Measurements from ENCODE around the gene TMEM245.

Gene TMEM245

DNA sequence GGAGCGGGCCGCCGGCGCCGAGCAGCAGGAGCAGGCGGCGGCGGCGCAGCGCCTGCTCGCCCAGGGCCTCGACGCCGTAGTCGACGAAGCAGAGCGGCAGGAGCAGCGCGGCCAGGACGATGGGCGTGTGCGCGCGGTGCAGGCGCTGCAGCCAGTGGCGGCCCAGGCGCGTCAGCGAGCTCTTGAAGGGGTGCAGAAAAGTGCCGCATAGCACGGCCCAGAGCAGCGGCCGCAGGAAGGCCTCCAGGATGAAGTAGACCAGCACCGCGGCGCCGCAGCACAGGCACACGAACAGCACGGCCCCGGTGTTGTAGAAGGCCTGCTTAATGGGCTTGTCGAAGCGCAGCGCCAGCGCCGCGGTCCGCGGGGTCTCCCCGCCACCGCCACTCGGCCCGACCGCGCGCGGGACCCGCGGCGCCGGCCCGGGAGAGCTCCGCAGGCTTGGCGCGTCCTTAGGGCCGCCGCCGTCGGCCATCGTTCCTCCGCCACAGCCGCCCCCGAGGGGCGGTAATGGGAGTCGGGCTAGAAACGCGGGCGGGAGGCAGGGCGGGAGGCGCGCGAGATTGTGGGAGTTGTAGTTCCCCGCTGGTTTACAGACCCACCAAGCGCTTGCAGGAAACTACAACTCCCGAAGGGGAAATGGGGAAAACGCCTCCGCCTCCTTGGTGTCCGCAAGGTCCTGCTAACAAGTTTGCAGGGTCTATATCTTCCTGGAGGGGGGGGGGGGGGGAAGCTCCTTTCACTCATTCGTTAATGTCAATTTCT, at the start of gene TMEM245:
TMEM245 (minus strand) TSS at position 509 of the 765 bp plus-strand sequence; CDS start at position 475, 34 bp downstream.
- DNase-seq (ENCODE audit: low read depth in 2 of 2), result peak; percentile 85 to 86

DNA sequence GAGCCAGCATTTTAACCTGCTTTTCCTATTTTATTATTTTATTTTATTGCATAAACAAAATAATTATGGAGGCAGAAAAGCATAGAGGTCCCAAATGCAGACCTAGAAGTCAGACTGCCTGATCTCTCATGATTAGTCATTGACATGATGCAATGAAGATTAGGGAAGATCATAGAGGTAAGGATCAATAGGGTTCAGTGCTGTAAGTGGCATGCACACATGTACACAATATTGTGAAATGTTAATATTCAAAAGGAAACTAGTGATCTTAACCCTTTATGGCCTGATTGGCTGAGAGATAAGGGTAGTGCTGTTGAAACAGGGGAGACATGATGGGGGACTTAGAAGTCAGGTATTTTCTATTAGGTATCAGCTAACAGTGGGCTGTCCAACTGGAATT, 48.4 kb upstream of the TMEM245 start:
- no peak for DNase-seq (ENCODE audit: low read depth in 2 of 2)

DNA sequence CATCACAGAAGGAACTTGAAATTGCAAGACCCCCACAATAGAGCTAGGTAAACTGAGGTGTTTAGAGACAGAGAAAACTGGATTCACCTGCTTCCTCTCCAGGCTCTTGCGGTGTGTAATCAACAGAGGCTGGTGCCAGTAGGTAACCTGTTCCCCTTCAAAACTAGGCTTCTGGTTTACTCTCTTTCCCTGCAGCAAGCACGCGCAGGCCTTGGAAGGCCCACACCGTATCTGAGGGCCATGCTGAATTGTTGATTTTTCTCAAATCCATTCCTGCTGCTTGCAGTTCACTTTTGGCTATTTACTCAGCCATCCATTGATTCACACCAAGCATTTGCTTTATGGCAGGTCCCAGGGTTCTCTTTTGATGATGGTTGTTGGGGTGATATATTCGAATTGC, 48.0 kb upstream of the TMEM245 start:
- DNase-seq (ENCODE audit: low read depth in 2 of 2), result no peak

DNA sequence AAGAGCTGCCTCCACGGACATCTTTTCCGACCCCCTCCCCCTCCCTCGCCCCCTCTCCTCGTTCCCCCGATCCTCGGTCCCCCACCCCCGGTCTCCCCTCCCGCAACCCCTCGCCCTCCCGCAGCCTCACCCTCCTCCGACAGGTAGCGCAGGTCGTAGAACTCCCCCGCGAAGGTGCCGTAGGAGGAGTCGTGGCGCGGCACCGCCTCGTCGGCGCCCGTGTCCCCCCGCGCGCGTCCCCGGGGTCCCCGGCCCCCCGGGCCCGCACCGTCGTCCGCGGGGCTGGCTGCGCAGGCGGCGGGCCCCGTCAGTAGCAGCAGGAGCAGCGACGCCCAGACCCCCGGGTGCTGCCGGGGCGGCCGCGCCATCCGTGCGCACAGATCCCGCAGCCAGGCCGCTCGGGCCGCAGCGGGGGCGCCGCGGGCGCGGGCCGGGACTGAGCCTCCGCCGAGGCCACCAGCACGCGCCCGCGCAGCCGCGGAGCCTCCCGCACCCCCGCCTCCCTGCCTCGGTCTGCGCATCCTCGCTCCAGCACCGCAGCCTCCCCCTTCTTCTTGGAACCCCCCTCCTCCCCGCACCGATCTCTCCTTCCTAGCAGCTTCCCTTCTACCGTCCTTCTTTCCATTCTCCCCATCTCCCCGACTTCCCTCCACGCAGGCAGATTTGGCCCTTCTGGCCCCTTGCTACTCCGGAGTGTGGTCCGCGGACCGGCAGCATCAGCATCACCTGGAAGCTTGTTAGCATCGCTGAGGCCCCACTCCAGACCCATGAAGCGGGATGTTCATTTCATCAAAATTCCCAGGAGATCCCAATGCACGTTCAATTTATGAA, 47.2 kb upstream of the TMEM245 start, which contains the start of gene FRRS1L:
FRRS1L (minus strand) TSS at position 479 of the 831 bp plus-strand sequence; CDS start at position 368, 111 bp downstream.
- DNase-seq (ENCODE audit: low read depth in 2 of 2), result no peak

DNA sequence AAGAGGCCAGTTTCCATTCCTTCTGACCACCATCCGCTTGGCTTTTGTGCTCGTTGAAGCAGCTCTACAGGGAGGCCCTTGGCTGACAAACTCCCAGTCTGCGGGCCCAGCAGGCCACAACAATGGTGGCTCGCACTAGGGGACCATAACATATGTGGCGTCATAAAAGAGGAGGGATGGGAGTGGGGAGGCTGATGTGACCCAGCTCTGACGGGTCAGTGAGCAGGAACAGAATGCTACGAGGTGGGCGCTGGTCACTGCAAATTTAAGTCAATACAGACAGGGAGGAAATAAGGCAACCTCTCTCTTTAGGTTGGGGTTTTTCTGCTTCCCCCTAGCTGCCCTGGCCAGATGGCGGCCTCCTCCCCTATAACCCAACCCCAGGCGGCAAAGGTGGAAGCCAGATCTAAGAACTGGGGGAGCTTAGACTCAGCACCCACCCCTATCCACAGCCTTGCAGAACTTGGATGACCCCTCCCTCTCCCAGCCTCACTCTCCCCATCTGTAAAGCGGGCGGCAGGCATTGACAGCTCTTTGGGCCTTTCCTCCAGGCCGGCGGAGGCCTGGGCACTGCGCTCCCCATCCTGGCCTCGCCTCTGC, 46.5 kb upstream of the TMEM245 start:
- DNase-seq (ENCODE audit: low read depth in 2 of 2), result no peak

DNA sequence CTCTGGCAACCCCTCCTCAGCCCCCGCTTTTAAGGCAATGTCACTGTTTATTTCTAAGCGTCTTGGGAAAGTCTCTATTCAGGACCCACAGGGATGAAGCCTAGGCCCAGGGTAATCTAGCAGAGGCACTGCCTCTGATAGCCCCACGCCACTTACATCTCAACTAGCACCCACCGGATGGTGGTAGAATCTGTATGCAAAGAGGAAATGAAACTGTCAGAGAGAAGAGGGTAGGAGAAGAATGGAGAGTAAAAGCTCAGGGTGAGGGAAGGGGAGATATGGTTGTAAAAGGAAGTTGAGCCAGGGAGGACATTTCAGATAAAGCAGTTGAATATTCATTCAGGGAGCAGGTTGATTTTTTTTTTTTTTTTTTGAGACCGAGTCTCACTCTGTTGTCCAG, 44.3 kb upstream of the TMEM245 start:
- DNase-seq (ENCODE audit: low read depth in 2 of 2), result no peak

DNA sequence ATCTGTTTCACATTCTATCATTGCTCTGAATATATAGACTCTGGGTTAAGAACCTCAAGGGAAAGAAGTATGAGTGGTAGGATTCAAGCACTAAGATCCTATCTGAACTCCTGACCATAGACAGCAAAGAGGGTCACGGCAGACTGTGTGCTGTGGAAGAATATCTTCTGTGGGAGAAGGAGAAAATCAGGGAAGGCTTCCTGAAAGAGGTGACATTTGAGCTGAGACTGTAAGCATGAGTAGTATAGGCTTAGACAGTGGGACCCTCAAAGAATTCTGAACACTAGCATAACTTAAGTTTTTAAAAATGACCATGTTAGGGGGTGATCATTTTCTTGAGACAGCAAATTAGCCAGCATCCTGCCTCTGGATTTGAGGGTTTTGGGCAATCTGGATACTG, 43.4 kb upstream of the TMEM245 start:
- no peak for DNase-seq (ENCODE audit: low read depth in 2 of 2)

DNA sequence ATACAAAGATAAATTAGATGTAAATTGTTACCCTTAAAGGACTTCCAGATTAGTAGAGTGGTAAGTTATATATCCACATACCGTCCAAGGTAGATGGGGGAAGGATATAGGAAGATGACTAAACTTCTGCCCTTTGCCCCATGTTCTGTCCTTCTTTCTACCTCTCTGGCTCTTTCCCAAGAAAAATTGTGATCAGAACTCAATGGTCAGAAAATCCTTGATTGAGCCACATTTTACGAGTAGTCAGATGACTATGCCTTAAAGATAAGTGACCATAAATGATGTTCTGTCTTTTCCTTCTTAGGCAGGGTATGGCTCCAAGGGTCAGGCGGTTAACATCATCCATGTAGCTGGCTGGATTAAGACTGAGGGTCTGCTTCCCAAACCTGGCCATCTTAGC, 42.9 kb upstream of the TMEM245 start:
- DNase-seq (ENCODE audit: low read depth in 2 of 2), result no peak

DNA sequence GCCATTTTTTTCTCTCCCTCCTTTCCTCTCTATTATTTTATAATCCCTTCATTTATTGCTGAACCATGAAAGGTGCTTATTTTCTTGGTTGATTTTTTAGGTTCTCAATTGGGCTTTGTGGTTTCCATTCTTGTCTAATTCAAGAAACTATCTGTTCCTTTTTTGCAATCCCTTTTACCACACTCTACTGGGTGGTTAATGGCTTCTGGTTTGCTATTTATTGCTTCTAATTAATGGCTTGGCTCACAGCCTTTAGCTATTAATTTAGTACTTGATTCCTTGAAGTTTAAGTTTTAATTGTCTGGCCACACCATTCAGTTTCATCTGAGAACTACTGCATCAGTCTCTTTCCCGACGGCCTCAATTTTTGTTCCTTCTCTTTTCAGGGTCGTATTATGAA, 41.7 kb upstream of the TMEM245 start:
- DNase-seq (ENCODE audit: low read depth in 2 of 2), result no peak

DNA sequence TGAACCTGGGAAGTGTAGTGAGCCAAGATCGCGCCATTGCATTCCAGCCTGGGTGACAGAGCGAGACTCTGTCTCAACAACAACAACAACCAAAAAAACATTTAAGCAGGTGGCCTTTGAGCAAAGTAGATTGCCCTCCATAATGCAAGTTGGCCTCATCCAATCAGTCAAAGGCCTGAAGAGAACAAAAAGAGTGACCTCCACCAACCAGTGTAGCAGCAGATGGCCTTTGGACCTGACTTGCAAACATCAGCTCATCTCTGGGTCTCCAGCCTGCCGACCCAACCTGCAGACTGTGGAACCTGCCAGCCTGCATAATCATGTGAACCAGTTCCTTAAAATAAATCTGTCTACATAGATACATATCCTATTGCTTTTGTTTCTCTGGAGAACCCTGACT, 39.8 kb upstream of the TMEM245 start:
- no peak for DNase-seq (ENCODE audit: low read depth in 2 of 2)

DNA sequence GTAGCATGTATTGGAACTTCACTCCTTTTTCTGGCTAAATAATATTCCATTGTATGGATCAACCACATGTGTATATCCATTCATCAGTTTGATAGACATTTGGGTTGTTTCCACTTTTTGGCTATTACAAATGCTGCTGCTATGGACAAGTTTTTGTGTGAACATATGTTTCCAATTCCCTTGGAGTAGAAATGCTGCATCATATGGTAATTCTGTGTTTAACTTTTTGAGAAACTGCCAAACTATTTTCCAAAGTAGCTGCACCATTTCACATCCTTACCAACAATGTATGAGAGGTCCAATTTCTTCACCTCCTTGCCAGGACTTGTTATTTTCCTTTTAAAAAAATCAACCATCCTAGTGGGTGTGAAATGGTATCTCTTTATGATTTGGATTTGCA, 38.9 kb upstream of the TMEM245 start:
- no peak for DNase-seq (ENCODE audit: low read depth in 2 of 2)

DNA sequence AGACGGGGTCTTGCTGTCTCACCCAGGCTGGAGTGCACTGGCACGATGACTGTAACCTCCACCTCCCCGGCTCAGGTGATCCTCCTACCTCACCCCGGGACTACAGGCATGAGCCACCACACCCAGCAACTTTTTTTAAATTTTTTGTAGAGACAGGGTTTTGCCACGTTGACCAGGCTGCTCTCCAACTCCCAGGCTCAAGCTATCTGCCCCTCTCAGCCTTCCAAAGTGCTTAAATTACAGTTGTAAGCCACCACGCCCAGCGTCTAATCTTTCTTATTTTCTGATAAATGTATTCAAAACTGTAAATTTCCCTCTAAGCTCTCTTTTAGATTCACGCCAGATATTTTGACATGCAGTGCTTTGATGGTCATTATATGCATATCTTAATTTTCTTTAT, 37.0 kb upstream of the TMEM245 start:
- no peak for DNase-seq (ENCODE audit: low read depth in 2 of 2)

DNA sequence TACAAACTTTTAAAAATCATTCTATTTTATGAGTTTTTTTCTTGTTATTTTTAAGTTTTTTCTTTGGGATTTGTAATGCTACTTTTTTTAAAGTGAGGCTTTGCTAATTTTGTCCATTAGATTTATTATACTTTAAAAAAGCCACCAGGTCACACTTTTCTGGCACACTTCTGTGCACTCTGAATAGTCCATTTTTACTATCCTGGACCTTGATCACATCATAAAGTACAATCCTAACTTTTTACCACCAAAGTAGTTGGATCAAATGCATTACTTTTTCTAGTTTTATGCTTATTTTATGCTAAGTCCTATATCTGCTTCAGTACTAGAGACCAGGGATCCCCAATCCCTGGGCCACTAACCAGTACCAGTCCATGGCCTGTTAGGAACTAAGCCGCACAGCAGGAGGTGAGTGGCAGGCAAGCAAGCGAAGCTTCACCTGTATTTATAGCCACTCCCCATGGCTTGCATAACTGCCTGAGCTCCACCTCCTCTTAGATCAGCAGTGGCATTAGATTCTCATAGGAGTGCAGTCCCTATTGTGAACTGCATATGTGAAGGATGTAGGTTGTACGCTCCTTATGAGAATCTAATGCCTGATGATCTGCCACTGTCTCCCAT, 31.3 kb upstream of the TMEM245 start:
- DNase-seq (ENCODE audit: low read depth in 2 of 2), result no peak

DNA sequence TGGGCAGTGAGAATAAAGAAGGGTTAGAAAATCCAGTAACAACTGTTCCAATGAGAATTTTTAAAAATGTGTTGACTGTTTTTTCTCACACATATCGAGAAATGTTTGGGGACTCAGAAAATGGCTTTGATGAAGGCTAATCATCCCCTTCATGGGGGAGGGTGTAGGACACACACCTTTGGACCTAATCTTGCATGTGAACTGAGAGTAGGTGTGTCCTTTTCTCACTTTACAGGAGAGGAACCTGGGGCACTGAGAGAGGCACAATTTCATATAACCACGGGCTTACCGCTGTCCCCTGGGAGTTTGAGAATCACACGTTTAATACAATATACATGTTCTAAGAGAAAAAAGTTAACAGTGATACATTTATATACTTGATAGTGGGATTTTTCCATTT, 30.0 kb upstream of the TMEM245 start:
- DNase-seq (ENCODE audit: low read depth in 2 of 2), result no peak

DNA sequence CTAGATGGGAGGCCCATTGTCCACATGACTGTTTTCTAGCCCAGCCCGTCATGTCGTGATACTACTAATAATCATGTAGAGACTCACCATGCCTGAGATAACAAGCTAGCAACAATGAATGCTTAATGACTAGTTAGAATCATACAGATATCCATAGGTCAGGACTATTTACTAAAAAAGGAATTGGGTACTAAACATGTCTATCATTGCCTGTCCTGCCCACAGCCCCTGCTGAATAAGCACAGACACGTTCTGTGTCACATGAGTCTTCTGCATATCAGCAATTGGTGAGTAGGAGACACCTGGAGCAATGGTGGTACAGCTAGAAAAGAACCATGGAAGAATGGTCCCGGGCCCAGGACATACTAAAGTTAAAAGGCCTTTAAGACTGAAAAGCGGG, 29.3 kb upstream of the TMEM245 start:
- no peak for DNase-seq (ENCODE audit: low read depth in 2 of 2)

DNA sequence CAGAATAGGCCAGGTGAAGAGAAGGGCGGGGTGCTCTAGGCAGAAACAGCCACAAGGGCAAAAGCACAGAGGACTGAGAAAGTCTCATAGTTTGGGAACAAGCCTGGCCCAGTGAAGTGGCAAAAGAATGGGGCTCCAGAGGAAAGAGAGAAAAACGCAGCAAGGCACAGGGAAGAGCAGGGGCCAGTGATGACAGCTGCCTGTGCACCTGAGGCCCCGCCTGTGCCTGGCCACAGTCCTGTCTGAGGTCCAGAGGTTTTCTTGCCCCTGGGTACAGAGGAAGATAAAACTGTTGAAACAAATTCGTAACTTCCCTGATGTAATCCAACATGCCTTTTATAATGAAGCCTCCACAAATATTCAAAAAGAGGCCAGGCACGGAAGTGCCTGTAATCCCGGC, 25.3 kb upstream of the TMEM245 start:
- no peak for DNase-seq (ENCODE audit: low read depth in 2 of 2)

DNA sequence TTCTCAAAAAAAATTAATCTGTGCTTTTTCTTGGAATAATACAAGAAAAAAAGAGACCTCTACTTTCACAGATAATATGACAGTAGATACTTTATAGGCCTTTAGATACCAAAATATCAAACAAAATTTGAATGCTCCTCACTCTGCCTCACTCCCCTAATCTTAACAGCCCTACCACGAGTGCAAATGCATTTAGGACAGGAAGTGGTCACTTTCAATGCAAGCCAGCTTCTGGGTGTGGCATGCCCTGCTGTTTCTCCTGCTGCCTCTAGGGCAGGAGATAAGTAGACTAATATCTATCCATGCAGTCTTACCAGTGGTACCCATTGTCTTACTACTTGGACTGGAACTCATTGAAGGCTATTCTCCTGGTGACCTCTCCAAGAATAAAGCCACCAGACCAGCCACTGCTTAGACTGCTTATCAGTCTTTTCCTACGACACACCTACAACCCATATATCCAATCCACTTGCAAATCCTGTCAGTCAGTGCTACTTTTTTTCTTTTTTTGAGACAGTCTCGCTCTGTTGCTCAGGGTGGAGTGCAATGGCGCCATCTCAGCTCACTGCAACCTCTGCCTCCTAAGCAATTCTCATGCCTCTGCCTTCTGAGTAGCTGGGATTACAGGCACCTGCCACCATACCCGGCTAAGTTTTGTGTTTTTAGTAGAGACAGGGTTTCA, 24.3 kb upstream of the TMEM245 start:
- DNase-seq (ENCODE audit: low read depth in 2 of 2), result no peak

DNA sequence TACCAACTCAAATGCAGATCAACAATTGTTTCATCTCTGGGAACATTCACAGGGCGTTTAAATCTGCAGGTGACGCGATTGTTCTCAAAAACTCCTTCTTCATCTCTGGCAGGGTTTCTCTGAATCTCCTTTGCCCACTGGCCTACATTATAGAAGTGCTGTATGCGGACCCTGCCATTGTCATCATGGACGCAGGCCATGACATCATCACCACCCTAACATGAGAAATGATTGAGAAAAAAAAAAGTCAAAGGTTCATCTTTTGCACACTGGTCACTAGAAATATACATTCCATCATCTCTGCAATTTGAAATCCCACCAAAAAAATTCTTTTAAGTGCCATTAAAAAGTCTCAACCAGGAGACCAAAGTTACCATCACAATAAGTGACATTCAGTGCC, 21.6 kb upstream of the TMEM245 start:
- no peak for DNase-seq (ENCODE audit: low read depth in 2 of 2)

DNA sequence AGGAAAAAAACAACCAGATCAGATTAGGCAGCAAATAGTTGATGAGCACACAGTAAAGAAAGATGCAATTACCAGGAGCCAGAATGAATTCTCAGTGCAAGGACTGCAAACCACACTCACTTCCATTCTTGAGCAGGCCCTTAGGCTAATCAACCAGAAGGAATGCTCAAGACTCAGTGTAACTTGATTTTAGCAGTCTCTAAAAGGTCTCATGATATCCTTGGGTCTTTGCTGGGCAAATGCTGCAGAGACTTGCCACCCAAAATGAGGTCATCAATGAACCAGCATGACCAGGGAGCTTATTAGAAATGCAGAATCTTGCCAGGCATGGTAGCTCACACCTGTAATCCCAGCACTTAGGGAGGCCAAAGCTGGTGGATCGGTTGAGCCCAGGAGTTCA, 20.1 kb upstream of the TMEM245 start:
- DNase-seq (ENCODE audit: low read depth in 2 of 2), result no peak

DNA sequence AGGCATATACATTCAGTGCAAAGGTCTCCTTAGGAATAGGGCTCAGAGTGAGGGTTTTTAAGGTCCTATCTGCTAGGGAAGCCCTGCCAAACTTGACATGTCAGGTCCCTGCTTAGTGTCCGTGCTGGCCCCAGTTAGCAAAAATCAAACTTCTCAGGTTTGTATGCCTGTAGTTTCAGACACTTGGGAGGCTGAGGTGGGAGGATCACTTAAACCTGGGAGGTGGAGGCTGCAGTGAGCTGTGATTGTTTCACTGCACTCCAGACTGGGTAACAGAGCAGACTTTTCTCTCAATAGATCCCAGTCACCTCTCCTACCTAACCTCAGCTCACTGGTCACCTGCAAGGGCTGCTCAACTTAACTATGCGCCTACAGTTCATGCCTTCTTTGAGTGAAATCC, 18.7 kb upstream of the TMEM245 start:
- no peak for DNase-seq (ENCODE audit: low read depth in 2 of 2)

DNA sequence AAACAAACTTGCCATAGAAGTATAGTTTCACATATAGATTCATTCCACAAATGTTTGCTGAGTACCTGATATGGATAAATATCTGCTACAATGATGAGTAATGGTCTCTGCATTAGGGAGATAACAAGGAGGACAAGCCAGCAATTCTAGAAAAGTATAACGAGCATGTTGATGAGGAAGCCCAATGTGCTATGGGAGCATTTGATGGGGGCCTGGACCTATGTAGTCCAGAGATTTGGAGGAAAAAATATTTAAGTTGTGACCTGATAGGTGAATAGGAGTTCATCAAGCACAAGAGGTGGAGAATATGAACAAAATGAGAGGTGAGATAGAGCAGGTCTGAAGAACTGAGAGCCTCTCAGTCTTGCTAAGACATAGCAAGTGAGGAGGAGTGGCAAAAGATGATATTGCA, 14.4 kb upstream of the TMEM245 start:
- DNase-seq (ENCODE audit: low read depth in 2 of 2), result no peak

DNA sequence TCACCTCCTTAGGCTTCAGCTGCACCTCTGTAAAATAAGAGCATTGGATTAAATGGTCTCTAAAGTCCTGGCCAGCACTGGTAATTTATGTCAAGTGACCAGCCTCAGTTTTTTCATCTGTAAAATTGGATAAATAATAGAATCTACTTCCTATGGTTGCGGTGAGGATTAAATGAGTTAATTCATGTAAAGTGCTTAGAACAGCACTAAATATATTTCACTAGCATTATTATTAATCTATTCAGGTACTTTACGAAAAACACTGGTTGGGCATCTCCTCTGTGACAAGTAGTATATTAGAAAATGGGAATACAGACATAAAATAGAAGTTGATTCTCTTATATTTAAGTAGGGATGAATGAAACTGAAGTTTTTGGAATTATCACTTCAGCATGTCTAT, 13.8 kb upstream of the TMEM245 start:
- DNase-seq (ENCODE audit: low read depth in 2 of 2), result no peak
